OCI-LY1 (cell line): ENCODE results near the gene PNPLA7.

Experiments used
- H2AFZ ChIP-seq: fragments of 200-600 bp; sonication (generic), shearing (Covaris generic); 2 replicates; pipeline ENCODE4 v1.6.0; 2014; ENCODE audit warnings: antibody characterized with exemption, mild to moderate bottlenecking, low read length
- H3F3A ChIP-seq: fragments of 200-600 bp; sonication (generic), shearing (Covaris generic); 2 replicates; pipeline ENCODE4 v1.6.0; 2014; ENCODE audit warnings: mild to moderate bottlenecking, antibody characterized with exemption, low read length, moderate library complexity; ENCODE audit not compliant: insufficient read depth
- H3K27ac ChIP-seq: fragments of 200-600 bp; sonication (generic); 2 replicates; pipeline ENCODE4 v1.5.1; 2014; ENCODE audit warnings: low read length, mixed run types, mild to moderate bottlenecking, low read depth; ENCODE audit not compliant: poor library complexity, severe bottlenecking
- H3K27me3 ChIP-seq: fragments of 200-600 bp; sonication (generic); 2 replicates; pipeline ENCODE4 v1.6.0; 2014; ENCODE audit warnings: antibody characterized with exemption, mild to moderate bottlenecking, low read length, moderate library complexity; ENCODE audit not compliant: insufficient read depth
- H3K36me3 ChIP-seq: fragments of 200-600 bp; sonication (generic); 2 replicates; pipeline ENCODE4 v1.6.1; 2014; ENCODE audit warnings: mild to moderate bottlenecking, antibody characterized with exemption, low read length, moderate library complexity, mixed read lengths; ENCODE audit not compliant: insufficient read depth
- H3K4me1 ChIP-seq: fragments of 200-600 bp; sonication (generic); 2 replicates; pipeline ENCODE4 v1.5.1; 2014; ENCODE audit warnings: mild to moderate bottlenecking, low read length, moderate library complexity; ENCODE audit not compliant: insufficient read depth, severe bottlenecking
- H3K4me2 ChIP-seq: fragments of 200-600 bp; sonication (generic), shearing (Covaris generic); 2 replicates; pipeline ENCODE4 v1.6.1; 2014; ENCODE audit warnings: low read length
- H3K4me3 ChIP-seq: fragments of 200-600 bp; sonication (generic); 2 replicates; pipeline ENCODE4 v1.5.1; 2014; ENCODE audit warnings: low read length, low read depth, mild to moderate bottlenecking, mixed read lengths; ENCODE audit not compliant: poor library complexity, severe bottlenecking
- H3K79me2 ChIP-seq: fragments of 200-600 bp; shearing (Covaris generic); 2 replicates; pipeline ENCODE4 v1.6.1; 2016; ENCODE audit warnings: mixed run types, low read length, mixed read lengths; ENCODE audit not compliant: insufficient read depth
- H3K9ac ChIP-seq: fragments of 200-600 bp; sonication (generic), shearing (Covaris generic); 2 replicates; pipeline ENCODE4 v1.6.1; 2014; ENCODE audit warnings: mild to moderate bottlenecking, low read length, mixed read lengths
- H3K9me2 ChIP-seq: fragments of 200-600 bp; sonication (generic), shearing (Covaris generic); 2 replicates; pipeline ENCODE4 v1.6.1; 2014; ENCODE audit warnings: low read depth, mild to moderate bottlenecking, low read length, mixed read lengths
- H3K9me3 ChIP-seq: fragments of 200-600 bp; shearing (Covaris generic); 2 replicates; pipeline ENCODE4 v1.6.1; 2014; ENCODE audit warnings: low read length, mixed read lengths
- H4K20me1 ChIP-seq: fragments of 200-600 bp; sonication (generic), shearing (Covaris generic); 2 replicates; pipeline ENCODE4 v1.6.0; 2016; ENCODE audit warnings: mild to moderate bottlenecking, low read length; ENCODE audit not compliant: insufficient read depth
- EZH2 ChIP-seq: fragments of 200-600 bp; sonication (generic), shearing (Covaris generic); IDR thresholded peaks from 2 replicates; pipeline ENCODE4 v1.8.0; 2017; ENCODE audit warnings: borderline replicate concordance, mixed run types, mild to moderate bottlenecking, antibody characterized with exemption, low read length, moderate library complexity, mixed read lengths
- TF ChIP-seq, protein P1 (sequence below): fragments of 200-600 bp; sonication (generic), shearing (Covaris generic); IDR thresholded peaks from 2 replicates; pipeline ENCODE4 v1.5.1; 2017; ENCODE audit warnings: mild to moderate bottlenecking, antibody characterized with exemption, low read length, moderate library complexity, mixed read lengths

Gene PNPLA7

DNA sequence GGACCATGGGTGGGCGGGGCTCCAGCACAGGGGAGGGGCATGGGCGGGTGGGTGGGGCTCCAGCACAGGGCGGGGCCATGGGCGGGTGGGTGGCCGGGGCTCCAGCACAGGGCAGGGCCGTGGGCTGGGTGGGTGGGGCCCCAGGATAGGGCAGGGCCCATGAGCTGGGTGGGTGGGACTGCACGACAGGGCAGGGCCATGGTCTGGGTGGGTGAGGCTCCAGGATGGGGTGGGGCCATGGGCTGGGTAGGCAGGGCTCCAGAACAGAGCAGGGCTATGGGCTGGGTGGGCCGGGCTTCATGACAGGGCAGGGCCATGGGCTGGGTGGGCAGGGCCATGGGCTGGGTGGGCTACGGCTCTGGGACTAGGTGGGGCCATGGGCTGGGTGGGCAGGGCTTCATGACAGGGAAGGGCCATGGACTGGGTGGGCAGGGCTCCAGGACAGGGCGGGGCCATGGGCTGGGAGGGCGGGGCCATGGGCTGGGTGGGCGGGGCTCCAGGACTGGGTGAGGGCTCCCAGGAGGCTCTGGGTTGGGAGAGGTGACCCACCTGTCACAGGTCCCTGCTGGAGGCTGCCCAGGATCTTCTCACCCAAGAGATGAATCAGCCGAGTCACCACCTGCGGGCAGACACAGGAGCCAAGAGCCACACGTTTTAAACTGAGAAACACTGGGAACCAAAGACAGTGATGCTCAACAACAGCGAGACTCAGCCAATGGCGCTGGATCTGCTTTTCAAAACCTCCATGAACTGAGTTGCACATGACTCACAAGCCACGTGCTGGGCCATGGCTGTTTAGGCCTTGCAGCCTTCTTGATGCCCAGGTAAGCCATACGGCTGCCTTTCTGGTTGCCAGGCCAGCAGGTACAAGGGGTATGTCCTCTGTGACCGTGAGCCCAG is 57.5 kb downstream of the PNPLA7 start:
- Histone ChIP-seq H3K79me2 (no peaks in the 10 kb centered on the region), H3K27ac (no peak overlapping the region), H3K4me2 (no peak overlapping the region), H2AFZ (no peak overlapping the region), H3K9ac (no peak overlapping the region), H3K9me2 (no peaks in the 10 kb centered on the region), H3K9me3 (no peaks in the 10 kb centered on the region), H3K36me3 (no peaks in the 10 kb centered on the region), H3K4me3 (no peak overlapping the region), H4K20me1 (no peaks in the 10 kb centered on the region), H3F3A (no peaks in the 10 kb centered on the region), H3K4me1 (no peaks in the 10 kb centered on the region), H3K27me3 (no peaks in the 10 kb centered on the region)
- TF ChIP-seq, protein P1, sequence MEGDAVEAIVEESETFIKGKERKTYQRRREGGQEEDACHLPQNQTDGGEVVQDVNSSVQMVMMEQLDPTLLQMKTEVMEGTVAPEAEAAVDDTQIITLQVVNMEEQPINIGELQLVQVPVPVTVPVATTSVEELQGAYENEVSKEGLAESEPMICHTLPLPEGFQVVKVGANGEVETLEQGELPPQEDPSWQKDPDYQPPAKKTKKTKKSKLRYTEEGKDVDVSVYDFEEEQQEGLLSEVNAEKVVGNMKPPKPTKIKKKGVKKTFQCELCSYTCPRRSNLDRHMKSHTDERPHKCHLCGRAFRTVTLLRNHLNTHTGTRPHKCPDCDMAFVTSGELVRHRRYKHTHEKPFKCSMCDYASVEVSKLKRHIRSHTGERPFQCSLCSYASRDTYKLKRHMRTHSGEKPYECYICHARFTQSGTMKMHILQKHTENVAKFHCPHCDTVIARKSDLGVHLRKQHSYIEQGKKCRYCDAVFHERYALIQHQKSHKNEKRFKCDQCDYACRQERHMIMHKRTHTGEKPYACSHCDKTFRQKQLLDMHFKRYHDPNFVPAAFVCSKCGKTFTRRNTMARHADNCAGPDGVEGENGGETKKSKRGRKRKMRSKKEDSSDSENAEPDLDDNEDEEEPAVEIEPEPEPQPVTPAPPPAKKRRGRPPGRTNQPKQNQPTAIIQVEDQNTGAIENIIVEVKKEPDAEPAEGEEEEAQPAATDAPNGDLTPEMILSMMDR = no peak
- no peak for TF ChIP-seq EZH2

DNA sequence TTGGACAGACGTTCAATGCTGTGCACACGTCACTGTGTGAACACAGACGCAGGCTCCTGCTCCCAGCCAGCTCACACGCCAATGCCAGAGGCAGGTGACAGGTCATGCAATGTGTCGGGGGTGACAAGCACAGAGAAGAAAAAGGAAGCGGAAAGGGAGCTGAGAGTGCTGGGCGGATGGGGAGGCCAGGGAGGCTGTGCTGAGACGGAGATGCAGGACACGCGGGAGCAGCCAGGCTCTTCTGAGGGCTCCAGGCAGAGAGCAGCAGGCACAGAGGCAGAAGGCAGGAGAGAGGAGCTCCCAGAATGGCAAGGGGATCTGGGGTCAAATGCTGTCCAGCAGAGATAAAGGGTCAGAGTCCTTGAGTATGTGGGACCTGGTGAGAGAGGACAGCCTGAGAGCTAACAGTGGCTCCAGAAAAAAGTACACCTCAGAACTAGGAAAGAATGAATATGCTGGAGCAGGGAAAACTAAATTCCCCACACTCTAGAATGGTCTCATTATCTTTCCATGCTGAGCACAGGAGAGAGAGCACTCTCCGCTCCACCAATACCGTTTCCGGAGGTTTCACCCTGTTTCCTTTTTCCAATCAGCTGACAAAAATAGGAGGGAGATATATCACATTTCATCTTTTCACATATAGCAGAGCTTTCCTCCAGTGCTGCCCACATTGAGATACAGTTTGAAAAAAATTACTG is 58.3 kb downstream of the PNPLA7 start:
- Histone ChIP-seq H2AFZ (no peak overlapping the region), H3F3A (no peaks in the 10 kb centered on the region)
- TF ChIP-seq, protein P1 = no peak
- no peak for TF ChIP-seq EZH2

DNA sequence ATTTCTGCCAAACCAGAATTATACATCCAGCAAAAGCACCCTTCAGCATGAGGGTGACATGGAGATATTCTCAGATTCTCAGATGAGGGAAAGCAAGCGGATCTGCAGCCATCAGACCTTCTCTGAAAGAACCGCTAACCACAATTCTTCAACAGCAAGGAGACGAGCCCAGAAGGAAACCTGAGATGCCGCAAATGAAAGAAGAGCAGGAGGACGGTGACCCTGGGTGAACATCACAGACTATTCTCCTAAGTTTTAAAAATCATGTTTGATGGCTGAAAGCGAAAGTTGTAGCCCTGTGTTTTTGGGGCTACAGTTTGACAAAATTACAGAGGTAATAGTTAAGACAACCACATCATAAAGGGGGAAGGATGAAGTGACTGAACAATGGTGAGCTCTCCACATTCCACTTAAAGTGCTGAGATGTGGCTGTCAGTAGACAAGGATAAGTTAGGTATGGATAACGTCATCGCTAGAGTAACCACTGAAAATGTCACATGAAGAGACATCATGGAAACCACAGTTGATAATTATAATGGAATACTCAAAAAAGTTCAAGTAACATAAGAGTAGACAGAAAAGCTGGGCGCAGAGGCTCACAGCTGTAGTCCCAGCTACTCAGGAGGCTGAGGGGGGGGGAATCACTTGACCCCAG is 59.5 kb downstream of the PNPLA7 start:
- H3K27ac ChIP-seq = no peak overlapping the region
- no peaks in the 10 kb centered on the region for H3K27me3 ChIP-seq
- H4K20me1 ChIP-seq = no peaks in the 10 kb centered on the region
- H3K4me2 ChIP-seq = no peak overlapping the region
- H3F3A ChIP-seq = no peaks in the 10 kb centered on the region
- H3K4me1 ChIP-seq = no peaks in the 10 kb centered on the region
- TF ChIP-seq EZH2 = no peak
- H3K9me3 ChIP-seq = no peaks in the 10 kb centered on the region
- H2AFZ ChIP-seq = no peak overlapping the region
- no peaks in the 10 kb centered on the region for H3K36me3 ChIP-seq
- H3K9me2 ChIP-seq = no peaks in the 10 kb centered on the region
- no peaks in the 10 kb centered on the region for H3K79me2 ChIP-seq
- no peak overlapping the region for H3K4me3 ChIP-seq
- no peak overlapping the region for H3K9ac ChIP-seq

More for the DNA sequence above, 58.3 kb downstream of the PNPLA7 start:
- H3K9ac ChIP-seq = no peak overlapping the region
- H4K20me1 ChIP-seq = no peaks in the 10 kb centered on the region
- no peaks in the 10 kb centered on the region for H3K4me1 ChIP-seq
- H3K36me3 ChIP-seq = no peaks in the 10 kb centered on the region
- H3K9me2 ChIP-seq = no peaks in the 10 kb centered on the region
- H3K79me2 ChIP-seq = no peaks in the 10 kb centered on the region
- no peak overlapping the region for H3K4me2 ChIP-seq
- H3K27me3 ChIP-seq = no peaks in the 10 kb centered on the region
- no peaks in the 10 kb centered on the region for H3K9me3 ChIP-seq
- no peak overlapping the region for H3K27ac ChIP-seq
- H3K4me3 ChIP-seq = no peak overlapping the region
